HepG2 (cell line): ENCODE measurements around the gene FAHD1.

Source experiments
- MEIS2 ChIP-seq: sonication (generic); formaldehyde crosslinking; IDR thresholded peaks from 2 replicates; pipeline ENCODE4 v1.9.0; 2021; ENCODE audit warnings: mild to moderate bottlenecking, missing genetic modification reagents
- RAD21 ChIP-seq: fragments of 450-650 bp; formaldehyde crosslinking; IDR thresholded peaks from 2 replicates; pipeline ENCODE4 v1.5.0; 2020; ENCODE audit warnings: mild to moderate bottlenecking
- ZFAT ChIP-seq: sonication (generic); formaldehyde crosslinking; conservative IDR thresholded peaks from 2 replicates; pipeline ENCODE4 v1.8.1; 2023; ENCODE audit warnings: missing genetic modification reagents, inconsistent platforms

DNA sequence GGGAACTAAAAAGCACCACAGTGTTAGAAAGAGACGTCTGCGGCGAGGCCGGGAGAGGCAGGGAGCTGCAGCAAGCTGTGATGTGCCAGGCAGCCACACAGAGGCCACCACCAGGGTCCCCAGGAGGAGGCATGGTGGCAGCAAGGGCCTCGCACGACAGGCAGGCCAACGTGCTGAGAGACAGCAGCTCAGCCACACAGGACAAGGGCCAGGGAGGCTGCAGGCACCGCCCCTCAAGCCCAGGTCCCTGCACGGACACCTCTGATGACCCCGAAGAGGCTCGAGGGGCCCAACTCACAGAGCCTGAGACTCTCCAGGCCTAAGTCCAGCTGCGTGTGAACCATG lies 6.1 kb upstream of the FAHD1 start:
- no peak for TF ChIP-seq ZFAT (CRISPR knock-in tag)
- no peak for TF ChIP-seq MEIS2 (CRISPR knock-in tag)
- TF ChIP-seq RAD21, result no peak
